ENCODE measurements around the gene ACAT1.
"Not testable (repeated sequence)": the region's sequence is repeated elsewhere in the genome, so short reads cannot be mapped to it uniquely, and the experiment has no call there.

ACAT1 gene

GRCh38 chr11:108144615-108145014, 23.2 kb downstream of the ACAT1 start:
- DNase-seq (ENCODE audit: low spot score): no peak

DNA sequence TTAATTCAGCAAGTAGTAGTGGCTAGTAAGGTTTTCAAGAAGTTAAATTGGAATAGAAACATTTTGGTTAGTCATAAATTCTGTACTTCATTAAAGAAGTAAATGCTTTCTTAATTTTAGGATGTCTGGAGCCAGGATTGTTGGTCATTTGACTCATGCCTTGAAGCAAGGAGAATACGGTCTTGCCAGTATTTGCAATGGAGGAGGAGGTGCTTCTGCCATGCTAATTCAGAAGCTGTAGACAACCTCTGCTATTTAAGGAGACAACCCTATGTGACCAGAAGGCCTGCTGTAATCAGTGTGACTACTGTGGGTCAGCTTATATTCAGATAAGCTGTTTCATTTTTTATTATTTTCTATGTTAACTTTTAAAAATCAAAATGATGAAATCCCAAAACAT, 25.8 kb downstream of the ACAT1 start:
- no peak for DNase-seq (ENCODE audit: low spot score)

DNA sequence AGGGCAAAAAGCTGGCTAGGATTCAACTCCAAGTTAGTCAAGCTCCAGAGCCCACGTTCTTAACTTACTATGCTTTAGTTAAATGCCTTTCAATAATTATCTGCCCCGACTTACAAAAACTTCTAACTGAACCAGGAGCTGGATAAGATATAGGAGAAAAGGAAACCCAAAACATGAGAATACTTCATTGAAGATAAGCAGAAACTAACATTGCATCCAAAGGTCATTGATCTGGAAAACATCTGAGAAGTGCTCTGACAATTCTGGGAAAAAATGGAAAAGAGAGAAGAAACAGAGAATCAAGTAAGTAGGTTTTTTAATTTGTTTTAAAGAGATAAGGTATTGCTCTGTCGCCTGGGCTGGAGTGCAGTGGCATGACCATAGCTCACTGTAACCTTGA, 27.2 kb downstream of the ACAT1 start:
- DNase-seq (ENCODE audit: low spot score): no peak

- no peak for DNase-seq (ENCODE audit: low spot score)
Measured at GRCh38 chr11:108154591-108154990, 33.2 kb downstream of the ACAT1 start.

DNA sequence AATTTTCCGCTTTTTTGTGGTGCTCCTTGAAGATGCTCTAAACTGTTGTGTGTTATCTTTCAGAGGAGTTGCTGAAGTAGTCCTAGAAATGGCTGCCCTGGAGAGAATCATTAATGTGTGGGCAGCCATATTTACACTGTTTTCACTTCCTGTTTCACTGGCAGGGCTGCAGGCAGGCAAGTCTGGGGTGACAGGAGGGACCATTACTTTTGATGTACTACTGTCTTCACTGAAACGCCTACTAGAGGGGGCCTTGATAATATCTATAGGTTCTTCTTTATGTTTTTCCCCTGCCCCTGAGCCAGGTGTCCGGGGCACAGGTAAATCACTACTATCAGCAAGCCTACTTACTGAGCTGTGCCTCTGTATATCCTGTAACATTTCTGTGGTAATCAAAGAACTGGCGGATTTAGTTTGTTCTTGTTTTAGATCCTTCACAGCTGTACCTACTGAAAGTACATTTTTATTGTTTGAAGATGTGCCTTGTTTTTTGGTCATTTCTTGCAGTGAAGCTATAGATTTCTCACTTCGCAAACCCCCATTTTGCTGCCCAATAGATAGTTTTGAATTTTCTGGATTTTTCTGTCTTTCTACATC, 39.7 kb downstream of the ACAT1 start:
- no peak for DNase-seq (ENCODE audit: low spot score)

GRCh38 chr11:108162878-108163277, 41.5 kb downstream of the ACAT1 start:
- not testable (repeated sequence) for DNase-seq (ENCODE audit: low spot score)

- no peak for DNase-seq (ENCODE audit: low spot score)
Measured at GRCh38 chr11:108167624-108168023, 46.3 kb downstream of the ACAT1 start.

DNA sequence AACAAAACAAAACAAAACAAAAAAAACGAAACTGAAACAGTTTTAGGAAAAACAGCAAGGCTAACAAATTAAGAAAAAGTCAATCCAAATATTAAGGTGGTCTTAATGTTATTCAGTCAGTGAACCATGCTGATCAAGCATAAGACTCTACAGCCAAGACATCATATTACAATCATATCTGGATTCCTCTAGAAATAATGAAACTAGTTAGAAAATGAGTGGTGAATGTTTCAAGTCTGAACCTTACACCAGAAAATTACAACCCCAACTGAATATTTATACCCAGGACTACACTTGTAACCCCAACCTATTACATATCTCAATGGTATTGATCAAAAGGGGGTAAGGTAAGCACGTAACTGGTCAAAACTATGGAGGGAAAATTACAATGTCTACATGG, 48.8 kb downstream of the ACAT1 start:
- DNase-seq (ENCODE audit: low spot score): no peak

DNA sequence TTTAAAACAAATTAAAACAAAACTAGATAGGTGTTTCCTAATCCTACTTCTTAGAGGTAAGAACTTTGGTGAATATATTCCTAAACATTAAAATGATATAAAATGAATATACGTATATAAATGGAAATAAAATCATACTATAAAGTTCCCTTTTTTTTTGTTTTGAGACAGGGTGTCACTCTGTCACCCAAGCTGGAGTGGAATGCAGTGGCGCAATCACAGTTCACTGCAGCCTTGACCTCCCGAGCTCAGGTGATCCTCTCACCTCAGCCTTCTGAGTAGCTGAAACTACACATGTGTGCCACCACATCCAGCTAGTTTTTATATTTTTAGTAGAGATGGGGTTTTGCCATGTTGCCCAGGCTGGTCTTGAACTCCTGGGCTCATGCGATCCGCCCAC, 56.2 kb downstream of the ACAT1 start:
- DNase-seq (ENCODE audit: low spot score): no peak

DNA sequence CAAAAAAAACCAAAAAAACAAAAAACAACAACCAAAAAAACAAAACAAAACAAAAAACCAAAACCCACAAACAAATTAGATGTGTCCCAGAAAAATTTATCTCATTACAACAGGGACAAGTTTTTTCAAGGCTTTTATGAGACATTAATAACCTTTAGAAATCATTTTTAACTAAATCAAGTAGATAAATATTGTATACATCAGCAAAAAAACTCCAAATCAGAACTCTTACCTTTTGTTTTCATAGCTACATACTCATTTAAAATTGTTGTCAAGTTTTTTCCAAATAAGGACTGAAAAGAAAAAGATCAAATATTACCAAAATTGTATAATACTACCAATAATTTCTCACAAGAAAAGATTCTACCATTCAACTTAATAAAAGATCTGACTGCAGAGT, 72.4 kb downstream of the ACAT1 start:
- no peak for DNase-seq (ENCODE audit: low spot score)

DNA sequence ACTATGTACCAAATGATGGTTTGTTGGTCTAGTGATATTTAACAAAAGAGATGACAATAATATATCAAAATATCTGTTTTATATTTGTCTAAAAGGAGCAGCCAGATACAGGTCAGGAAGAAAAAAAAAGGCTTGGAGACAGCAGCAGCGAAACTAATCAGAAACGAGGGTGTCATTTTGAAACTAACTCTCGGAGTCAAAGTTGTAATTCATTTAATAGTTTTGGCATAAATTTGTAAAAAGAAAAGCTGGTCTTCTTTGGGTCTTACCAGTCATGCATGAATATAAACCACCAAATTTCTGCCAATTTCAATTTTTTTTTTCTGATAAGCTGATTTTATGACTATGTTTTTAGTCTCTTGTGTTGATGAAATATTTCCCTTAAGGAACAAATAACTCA, 75.5 kb downstream of the ACAT1 start:
- no peak for DNase-seq (ENCODE audit: low spot score)
